ENCODE results near the gene NENF. TPM values are rescaled to one million over a fixed set of nuclear protein-coding genes. Genes with fewer than 3 reads are reported as not detected.

The NENF gene
- total and polyA plus RNA-seq, 10 of the 15 experiments (the other 5 are each of a cell fraction or from before 2014, with no cell fraction given), result 5.1 to 83.4 (median 42.7) TPM

DNA sequence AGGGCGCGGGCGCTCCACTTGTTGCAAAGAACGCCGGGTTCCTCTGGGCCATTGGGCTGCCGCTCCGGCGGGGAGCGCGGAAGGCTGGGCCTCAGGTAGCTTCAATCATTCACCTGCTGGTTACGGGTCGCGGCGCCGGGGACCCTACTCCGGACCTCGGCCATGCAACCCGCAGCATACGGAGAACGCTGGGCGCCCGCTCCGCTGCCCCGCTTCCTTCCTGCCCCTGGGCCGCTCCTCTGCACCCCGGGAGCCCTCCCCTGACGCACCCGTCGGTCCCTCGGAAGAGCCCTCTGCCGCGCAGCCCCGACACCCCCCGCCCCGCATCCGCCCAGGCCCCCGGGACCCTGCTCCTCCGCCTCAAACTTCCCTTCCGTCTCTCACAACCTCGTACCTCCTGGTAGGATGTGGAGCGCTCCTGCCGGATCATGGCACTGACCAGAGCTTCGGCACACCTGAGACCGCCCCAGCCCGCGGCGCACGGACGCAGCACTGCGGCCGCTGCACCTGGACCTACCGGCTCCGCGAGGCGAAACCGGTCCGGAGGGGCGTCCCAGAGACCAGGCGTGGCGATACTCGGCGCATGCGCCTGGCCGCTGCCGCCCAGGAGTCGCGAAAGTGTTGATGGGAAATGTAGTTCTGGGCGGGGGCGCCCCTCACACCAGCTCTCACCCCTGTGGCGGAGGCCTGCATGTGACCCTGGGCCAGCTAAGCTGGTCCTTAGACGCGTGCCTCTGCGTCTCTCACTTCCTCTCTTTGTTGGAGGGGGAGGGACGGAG lies 18.2 kb upstream of the NENF start, which contains the start of gene PACC1 (continued):
- TF ChIP-seq, protein P1, sequence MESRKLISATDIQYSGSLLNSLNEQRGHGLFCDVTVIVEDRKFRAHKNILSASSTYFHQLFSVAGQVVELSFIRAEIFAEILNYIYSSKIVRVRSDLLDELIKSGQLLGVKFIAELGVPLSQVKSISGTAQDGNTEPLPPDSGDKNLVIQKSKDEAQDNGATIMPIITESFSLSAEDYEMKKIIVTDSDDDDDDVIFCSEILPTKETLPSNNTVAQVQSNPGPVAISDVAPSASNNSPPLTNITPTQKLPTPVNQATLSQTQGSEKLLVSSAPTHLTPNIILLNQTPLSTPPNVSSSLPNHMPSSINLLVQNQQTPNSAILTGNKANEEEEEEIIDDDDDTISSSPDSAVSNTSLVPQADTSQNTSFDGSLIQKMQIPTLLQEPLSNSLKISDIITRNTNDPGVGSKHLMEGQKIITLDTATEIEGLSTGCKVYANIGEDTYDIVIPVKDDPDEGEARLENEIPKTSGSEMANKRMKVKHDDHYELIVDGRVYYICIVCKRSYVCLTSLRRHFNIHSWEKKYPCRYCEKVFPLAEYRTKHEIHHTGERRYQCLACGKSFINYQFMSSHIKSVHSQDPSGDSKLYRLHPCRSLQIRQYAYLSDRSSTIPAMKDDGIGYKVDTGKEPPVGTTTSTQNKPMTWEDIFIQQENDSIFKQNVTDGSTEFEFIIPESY (IDR thresholded peaks at IDR 0.05), result no peak
- TF ChIP-seq NFYB (IDR thresholded peaks at IDR 0.05; ENCODE audit: insufficient read depth, low read depth, low read length) (no peak), RFX5 (IDR thresholded peaks at IDR 0.05; ENCODE audit: low read depth, low read length) (no peak), ZSCAN29 (IDR thresholded peaks at IDR 0.05) (no peak), SIX5 (IDR thresholded peaks at IDR 0.05; ENCODE audit: low read depth, low read length, severe bottlenecking) (peak; percentile 82), CHD4 (IDR thresholded peaks at IDR 0.05) (no peak), MYB (IDR thresholded peaks at IDR 0.05; ENCODE audit: borderline replicate concordance, low read depth, low read length) (no peak)

DNA sequence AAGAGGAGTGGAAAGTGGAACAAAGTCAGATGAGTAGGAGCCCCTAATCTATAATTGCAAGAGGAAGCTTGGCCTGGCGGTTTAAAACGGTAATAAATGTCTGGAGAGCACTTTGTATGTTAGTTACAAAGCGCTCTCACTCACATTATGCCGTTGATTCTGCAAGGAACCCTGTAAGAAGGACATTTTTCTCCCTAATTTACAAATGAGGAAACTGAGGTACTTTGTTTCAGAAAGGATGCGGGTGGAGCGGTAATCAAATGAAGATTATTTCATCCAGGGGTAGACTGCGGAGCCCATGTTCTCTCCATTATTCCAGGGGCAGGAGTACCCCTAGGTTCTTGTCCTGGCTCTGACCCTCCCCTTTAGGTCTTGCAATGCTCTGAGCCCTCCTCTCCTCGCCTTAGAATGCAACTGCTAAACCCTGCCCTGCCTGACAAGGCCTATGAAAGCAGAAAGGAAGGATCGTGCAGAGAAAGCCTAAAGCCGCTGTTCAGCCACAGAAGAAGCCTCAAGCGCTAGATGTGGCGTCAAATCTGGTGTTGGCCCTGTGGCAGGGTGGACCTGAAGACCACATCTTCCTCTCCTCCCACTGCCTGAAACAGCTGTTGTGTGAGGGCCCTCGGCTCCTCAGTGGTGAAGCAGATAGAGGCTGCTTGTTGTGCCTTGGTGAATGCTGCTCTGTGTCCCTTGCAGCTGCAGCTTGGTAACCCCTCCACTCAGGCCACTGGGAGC lies 17.4 kb upstream of the NENF start:
- Histone ChIP-seq H3K4me2 (ENCODE audit: control insufficient read depth, insufficient read depth) (peak overlapping the region; percentile 99), H2AFZ (ENCODE audit: control insufficient read depth, low read depth, low read length) (peak overlapping the region; percentile 94), H3K36me3 (ENCODE audit: control insufficient read depth in 2 of 2, insufficient read depth in 2 of 2, low read length in 1 of 2) (peaks cover under 1 to 7% of the 10 kb centered on the region in 2 experiments; a peak in 3 of 4 replicates), H3K79me2 (ENCODE audit: control insufficient read depth, insufficient read depth, low read length) (peaks cover 32% of the 10 kb centered on the region), H3K4me3 (peak overlapping the region; percentile 50), H3K27me3 (replicated peaks in 1 of 2; ENCODE audit: control insufficient read depth in 2 of 2, insufficient read depth in 2 of 2, low read length in 1 of 2) (no peaks in the 10 kb centered on the region), H3K4me1 (ENCODE audit: control insufficient read depth, insufficient read depth, low read length) (peaks cover 20% of the 10 kb centered on the region), H3K9ac (ENCODE audit: control insufficient read depth, insufficient read depth, low read length) (peak overlapping the region; percentile 72), H4K20me1 (ENCODE audit: control insufficient read depth, insufficient read depth) (no peaks in the 10 kb centered on the region), H3K9me3 (replicated peaks; ENCODE audit: control insufficient read depth, insufficient read depth, low read length) (no peaks in the 10 kb centered on the region), H3K27ac (ENCODE audit: control insufficient read depth, insufficient read depth) (peak overlapping the region; percentile 90)
- in situ Hi-C loops (cut with MboI), result no loop called here
- POLR2A ChIA-PET, result interaction anchor here (0.6 to 2.4 kb wide), 10 partner anchors 14 to 1090 kb away, joined by 3 to 10 read pairs (median 4); partner anchors contain the start of genes DTL, INTS7 and NENF
- SMC1A ChIA-PET (ENCODE audit: uncharacterized antibody, unreplicated experiment), result interaction anchor here (0.6 to 2.2 kb wide), 9 partner anchors 9 to 379 kb away, joined by 3 to 9 read pairs (median 4); partner anchors contain the start of gene DTL
- RAD21 ChIA-PET (ENCODE audit: unreplicated experiment), result interaction anchor here (0.8 to 3.6 kb wide), 7 partner anchors 17 to 734 kb away, joined by 3 to 16 read pairs (median 3); partner anchors contain the start of genes FLVCR1 and NENF
- CTCF ChIA-PET, result interaction anchor here (0.6 to 5.9 kb wide), 3 partner anchors 18 to 344 kb away, joined by 3 to 36 read pairs (median 5); partner anchors contain the start of gene NENF
- no peak for DNase-seq (ENCODE audit: low read depth, low spot score)
- TSS peak; percentile 95 for BruUV-seq (replicated peaks)
- intact Hi-C loops (cut with micrococcal nuclease; ENCODE audit: unreplicated experiment), result loop anchor here (1.0 to 2.0 kb wide), 2 partner anchors 17 to 42 kb away; partner anchors contain the start of gene NENF
- FAIRE-seq, result peak; percentile 61
- 55% methylated on average over 13 of the region's 13 CpGs for WGBS (ENCODE audit: insufficient coverage, insufficient replicate concordance, low lambda C conversion rate, missing lambda C conversion rate)
- peak; percentile 3 for ATAC-seq
- TF ChIP-seq, protein P2, sequence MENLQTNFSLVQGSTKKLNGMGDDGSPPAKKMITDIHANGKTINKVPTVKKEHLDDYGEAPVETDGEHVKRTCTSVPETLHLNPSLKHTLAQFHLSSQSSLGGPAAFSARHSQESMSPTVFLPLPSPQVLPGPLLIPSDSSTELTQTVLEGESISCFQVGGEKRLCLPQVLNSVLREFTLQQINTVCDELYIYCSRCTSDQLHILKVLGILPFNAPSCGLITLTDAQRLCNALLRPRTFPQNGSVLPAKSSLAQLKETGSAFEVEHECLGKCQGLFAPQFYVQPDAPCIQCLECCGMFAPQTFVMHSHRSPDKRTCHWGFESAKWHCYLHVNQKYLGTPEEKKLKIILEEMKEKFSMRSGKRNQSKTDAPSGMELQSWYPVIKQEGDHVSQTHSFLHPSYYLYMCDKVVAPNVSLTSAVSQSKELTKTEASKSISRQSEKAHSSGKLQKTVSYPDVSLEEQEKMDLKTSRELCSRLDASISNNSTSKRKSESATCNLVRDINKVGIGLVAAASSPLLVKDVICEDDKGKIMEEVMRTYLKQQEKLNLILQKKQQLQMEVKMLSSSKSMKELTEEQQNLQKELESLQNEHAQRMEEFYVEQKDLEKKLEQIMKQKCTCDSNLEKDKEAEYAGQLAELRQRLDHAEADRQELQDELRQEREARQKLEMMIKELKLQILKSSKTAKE (IDR thresholded peaks at IDR 0.05; ENCODE audit: low read depth, poor library complexity, severe bottlenecking), result peak; percentile 52
- TF ChIP-seq POU2F2 (IDR thresholded peaks at IDR 0.05; ENCODE audit: borderline replicate concordance, low read depth, low read length) (0 out of 3 replicates have a peak, but pooled peaks have one; percentile 12), DPF2 (IDR thresholded peaks at IDR 0.05) (peak; percentile 61; the same call in 1 of the 2 replicates)
- TF ChIP-seq, protein P3, sequence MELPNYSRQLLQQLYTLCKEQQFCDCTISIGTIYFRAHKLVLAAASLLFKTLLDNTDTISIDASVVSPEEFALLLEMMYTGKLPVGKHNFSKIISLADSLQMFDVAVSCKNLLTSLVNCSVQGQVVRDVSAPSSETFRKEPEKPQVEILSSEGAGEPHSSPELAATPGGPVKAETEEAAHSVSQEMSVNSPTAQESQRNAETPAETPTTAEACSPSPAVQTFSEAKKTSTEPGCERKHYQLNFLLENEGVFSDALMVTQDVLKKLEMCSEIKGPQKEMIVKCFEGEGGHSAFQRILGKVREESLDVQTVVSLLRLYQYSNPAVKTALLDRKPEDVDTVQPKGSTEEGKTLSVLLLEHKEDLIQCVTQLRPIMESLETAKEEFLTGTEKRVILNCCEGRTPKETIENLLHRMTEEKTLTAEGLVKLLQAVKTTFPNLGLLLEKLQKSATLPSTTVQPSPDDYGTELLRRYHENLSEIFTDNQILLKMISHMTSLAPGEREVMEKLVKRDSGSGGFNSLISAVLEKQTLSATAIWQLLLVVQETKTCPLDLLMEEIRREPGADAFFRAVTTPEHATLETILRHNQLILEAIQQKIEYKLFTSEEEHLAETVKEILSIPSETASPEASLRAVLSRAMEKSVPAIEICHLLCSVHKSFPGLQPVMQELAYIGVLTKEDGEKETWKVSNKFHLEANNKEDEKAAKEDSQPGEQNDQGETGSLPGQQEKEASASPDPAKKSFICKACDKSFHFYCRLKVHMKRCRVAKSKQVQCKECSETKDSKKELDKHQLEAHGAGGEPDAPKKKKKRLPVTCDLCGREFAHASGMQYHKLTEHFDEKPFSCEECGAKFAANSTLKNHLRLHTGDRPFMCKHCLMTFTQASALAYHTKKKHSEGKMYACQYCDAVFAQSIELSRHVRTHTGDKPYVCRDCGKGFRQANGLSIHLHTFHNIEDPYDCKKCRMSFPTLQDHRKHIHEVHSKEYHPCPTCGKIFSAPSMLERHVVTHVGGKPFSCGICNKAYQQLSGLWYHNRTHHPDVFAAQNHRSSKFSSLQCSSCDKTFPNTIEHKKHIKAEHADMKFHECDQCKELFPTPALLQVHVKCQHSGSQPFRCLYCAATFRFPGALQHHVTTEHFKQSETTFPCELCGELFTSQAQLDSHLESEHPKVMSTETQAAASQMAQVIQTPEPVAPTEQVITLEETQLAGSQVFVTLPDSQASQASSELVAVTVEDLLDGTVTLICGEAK (IDR thresholded peaks at IDR 0.05; ENCODE audit: borderline replicate concordance), result peak; percentile 34; the same call in 1 of the 2 replicates

All from GM12878 (cell line).